GM19372 (cell line): ENCODE measurements around the gene AEN.

Experiments used
- ATAC-seq: cut with Tn5 transposase; IDR thresholded peaks from one replicate; pipeline ENCODE4 v1.9.1; 2021; ENCODE audit warnings: mild to moderate bottlenecking, low read depth, moderate library complexity; ENCODE audit not compliant: unreplicated experiment

Gene AEN, protein sequence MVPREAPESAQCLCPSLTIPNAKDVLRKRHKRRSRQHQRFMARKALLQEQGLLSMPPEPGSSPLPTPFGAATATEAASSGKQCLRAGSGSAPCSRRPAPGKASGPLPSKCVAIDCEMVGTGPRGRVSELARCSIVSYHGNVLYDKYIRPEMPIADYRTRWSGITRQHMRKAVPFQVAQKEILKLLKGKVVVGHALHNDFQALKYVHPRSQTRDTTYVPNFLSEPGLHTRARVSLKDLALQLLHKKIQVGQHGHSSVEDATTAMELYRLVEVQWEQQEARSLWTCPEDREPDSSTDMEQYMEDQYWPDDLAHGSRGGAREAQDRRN

DNA sequence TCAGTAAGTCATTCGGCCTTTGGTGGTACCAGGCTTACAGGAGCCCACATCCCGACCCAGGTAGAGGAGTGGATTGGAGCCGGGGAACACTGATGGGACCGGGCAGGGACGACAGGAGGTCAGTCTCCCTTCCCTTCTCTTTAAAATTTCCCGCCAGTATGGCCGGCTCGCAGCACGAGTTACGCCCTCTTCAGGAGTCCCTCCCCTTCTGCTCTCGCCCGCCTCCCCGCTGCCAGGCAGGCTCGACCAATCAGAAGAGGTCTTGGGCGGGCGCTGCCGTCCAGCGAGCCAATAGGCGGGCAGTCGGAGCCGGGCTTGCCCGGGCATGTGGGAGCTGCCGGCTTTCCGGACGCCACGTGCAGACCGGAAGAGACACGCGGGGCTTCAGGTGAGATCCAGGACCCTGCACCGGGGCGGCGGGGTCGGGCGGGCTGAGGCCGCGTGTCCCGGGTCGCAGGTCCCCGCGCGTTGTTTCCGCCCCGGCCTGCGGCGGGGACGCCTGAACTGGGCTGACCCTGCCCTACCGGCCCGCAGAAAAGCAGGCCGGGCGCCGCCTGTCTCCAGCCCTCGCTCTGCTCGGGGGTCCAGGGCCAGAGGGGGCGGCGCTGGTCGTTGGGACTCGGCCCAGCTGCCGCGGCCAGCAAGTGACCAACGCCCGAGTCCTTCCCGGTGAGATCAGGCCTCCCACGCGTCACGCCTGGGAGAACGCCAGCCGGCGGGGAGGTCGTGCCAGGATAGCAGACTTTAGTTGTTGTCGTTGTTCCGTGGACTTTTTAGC, at the start of gene AEN:
AEN (plus strand) TSS at position 346 of the 778 bp plus-strand sequence. CDS start 4,870 bp downstream, outside the sequence.
- peak; percentile 96 for ATAC-seq

DNA sequence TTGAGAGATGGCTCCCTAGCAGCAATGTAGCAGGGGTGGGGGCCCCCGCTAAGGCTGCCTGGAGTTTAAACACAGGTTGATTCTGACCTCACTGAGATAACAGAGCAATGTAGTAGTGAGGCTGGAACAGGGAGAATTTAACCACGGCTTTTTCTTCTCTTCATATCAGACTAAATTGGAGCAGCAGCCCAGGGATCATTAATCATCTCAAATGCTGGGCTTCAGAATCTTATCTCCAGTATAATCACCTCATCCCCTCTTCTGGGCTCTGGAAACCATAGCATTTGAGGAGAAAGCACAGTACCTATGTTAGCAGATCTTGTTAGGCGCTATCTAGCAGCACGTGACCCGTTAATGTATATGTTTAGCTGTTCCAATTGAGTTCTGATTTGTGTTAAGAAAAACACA, 49.3 kb upstream of the AEN start:
- ATAC-seq, result no peak

DNA sequence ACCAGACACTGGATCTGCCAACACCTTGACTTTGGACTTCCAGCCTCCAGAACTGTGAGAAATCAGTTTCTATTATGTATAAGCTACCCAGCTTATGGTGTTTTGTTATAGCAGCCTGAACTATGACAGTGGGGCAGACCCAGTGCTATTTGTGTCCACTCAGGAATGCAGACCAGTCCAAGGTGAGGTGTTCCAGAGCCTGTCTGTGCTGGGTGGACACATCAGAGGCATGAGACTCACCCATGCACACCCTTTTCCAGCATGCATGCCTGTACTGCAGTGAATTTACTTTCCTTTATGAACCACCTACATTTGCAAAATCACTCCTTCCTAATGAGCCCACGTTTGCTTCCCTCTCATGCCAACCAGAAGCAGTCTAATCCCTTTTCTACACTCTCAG, 47.1 kb upstream of the AEN start:
- no peak for ATAC-seq

DNA sequence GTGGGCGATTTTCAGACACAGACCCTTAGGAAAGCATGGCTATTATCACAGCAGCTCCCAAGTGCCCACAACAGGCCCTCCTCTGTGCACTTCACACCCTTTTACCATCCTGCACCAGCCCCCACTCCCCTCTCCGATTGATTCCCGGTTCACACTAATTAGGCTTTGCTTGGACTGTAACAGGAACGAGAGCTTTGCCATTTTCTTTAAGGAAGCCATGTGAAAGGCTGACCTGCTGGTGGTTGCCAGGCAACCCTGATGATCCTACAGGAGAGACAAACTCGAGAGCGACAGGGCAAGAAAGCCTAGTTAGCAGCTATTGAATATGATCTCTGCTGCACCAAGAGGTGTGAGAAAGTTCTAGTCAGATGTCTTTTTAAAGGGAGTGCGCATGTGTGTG, 46.5 kb upstream of the AEN start:
- no peak for ATAC-seq

DNA sequence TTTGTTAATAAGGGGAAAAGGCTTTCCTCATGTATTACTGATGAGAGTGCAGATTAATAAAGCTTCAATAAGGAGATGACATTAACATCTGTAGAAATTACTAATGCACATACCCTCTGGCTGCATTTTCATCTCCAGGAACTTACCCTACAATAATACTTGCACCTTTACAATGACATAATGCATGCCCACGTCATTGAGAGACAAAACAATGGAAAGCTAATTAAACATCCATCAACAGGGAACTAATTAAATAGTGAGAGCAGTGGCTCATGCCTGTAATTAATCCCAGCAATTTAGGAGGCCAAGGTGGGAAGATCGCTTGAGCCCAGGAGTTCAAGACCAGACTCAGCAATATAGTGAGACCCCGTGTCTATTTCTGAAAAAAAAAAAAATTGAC, 41.8 kb upstream of the AEN start:
- no peak for ATAC-seq

DNA sequence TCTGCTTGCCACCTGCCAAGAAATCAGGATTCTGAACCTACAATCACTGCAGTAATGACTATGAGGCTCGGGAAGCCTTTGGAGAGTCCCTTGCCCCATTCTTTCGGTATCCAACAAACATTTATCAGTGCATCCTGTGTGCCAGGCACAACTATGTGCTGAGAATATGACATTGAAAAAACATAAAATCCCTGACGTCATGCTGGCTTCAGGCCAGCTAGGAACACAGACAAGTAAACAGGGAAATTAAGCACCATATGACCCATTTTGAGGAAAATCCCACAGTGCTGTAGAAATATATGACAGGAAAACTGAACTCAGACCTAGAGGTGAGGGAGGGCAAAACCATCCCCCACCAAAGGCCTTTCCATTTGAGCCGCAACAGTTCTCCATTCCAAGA, 40.6 kb upstream of the AEN start:
- no peak for ATAC-seq

DNA sequence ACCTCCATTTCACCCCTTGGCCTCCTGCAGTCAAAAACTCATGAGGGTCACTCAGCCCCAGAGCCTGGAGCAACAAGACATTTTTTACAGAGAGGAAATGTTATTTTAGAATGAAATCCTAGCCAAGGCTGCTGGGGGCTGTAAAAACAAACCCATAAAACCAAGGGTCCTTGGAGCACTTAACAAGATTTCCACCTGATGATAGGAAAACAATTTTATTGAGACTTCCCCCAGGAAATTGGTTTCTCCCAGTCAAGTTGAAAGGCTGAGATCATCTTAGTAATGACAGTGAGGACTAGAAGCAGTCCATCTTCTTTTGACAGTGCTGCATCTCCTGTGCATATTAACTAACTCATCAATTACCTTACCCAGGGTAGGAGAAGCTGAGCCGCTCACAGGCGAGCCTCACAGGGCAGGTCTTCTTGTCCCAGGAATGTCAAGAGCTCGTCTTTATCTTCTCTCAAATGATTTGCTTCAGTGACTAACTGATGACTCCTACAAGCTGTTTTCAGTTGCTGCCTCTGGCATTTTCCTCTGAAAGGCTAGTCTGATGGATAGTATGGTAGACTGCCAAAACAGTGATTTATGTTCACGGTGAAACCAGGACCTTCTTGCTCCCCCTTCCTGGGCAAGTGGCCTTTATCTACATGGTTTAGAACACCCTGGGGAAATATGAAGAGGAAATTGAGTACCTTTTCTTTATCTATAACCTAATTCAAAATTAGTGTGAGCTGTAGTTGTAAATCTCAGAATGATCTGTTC, 34.6 kb upstream of the AEN start:
- ATAC-seq, result no peak

DNA sequence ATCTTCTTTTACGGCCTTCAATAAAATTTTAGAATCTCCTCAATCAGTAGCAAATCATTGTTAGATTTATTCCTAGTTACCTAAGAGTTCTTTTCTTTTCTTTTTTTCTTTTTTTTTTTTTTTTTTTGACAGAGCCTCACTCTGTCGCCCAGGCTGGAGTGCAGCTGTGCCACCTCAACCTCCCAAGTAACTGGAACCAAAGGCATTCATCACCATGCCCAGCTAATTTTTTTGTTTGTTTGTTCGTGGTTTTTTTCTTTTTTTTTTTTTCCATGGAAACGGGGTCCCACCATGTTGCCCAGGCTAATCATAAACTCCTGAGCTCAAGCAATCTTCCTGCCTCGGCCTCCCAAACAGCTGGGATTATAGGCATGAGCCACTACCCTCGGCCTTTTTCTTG, 30.4 kb upstream of the AEN start:
- no peak for ATAC-seq

DNA sequence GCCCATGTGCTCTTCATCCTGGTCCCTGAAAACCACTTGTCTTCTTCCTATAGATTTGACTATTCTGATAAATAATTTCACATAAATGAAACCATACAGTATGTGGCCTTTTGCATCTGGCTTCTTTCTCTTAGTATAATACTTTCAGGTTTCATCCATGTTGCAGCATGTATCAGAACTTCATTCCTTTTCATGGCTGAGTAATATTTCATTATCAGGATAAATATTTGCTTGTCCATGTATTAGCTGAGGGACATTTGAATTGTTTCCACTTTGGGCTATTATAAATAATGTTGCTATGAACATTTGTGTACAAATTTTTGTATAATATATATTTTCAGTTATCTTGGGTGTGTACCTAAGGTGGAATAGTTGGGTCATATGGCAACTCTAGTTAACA, 29.8 kb upstream of the AEN start:
- no peak for ATAC-seq

DNA sequence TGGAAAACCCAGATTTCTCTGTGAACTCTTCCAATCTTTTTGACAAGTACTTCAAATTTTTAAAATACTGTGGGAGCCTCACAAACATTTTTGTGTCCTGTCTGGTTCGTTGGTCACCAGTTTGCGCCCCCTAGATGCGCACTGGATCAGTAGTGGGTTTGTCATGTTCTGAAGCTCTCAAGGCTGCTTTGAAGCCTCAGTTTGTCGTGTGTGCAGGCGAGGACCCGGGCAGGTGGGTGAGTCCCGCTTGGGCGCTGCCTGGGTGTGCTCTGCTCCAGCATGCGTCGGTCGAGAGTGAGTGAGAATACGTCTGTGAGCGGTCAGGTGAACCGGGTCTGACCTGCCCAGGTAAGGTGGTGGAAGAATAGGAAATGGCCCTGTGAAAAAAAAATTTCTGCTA, 17.3 kb upstream of the AEN start:
- ATAC-seq, result no peak

DNA sequence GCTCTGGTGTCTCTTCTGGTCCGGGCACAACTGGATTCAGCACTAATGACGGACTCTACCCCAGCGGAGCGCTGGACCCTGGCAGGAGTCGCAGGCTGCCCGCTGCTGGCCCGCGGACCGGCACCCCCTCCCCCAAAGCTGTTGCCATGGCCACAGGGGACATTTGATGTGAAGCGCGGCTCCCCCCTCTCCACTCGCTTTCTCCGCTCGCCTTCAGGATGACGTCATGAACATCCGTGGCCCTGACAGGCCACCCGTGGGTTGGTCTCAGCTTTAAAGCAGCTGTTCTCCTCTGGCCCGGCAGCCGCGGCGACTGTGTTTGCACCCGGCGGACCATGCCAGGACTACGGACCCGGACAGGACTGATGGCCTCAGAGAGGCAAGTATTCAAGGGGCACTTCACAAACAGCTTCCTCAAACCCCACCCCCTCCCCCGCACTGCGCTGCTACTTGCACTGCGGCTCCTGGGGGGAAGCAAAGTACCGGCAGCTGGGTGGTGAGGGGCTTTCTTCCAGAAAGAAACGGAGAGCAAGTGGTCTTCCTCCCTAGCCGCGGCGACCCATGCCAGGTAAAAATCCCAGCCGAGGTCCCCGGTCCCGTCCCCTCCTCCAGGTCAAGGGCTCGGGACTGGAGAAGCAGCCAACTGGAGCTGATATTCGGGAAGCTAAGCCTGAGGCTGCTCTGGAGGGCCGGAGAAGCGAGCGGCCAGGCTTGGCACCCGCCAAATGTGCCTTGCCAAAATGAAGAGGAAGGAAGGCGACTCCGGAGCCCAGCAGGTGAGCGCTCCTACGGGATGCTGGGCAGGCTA, 16.6 kb upstream of the AEN start:
- ATAC-seq, result no peak

DNA sequence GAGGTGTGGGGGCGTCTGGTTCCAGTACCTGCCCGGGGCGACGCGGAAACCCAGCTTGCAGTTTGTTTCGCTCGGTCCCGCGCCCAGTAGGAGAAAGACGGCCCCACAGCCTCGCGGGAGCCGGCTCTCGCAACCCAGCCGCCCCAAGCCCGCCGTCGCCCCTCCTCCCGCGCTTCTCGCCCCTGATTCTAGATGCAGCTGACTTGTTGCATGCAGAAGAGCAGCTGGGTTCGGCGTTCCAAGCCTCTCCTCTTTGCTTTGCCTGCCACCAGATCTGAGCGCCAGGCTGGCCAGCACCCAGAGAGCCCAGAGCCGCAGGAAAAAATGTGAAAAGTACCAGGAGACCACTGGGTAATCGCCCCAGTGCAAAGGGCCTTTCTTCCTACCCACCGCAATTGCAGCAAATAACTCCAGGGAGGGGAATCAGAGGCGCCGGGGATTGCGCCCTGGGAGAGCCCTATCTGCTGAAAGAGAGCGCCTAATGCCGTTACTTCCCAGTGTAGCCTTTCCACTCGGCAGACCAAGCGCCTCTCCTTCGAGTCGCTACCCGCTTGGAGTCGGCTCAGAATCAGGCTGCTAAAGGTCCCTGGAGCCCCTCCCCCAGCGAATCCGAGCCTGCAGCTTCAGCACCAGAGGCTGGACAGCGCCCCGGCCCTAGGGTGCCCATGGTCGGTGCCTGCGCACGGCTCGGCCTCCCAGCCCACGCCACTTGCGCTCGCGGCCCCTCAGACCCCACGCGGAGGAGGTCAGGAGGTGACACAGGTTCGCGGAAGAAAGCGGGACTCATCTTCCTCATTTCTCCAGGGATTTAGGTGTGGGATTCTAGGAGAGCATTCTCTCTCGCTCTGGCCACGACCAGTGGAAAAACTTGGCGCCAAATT, 15.7 kb upstream of the AEN start:
- no peak for ATAC-seq

DNA sequence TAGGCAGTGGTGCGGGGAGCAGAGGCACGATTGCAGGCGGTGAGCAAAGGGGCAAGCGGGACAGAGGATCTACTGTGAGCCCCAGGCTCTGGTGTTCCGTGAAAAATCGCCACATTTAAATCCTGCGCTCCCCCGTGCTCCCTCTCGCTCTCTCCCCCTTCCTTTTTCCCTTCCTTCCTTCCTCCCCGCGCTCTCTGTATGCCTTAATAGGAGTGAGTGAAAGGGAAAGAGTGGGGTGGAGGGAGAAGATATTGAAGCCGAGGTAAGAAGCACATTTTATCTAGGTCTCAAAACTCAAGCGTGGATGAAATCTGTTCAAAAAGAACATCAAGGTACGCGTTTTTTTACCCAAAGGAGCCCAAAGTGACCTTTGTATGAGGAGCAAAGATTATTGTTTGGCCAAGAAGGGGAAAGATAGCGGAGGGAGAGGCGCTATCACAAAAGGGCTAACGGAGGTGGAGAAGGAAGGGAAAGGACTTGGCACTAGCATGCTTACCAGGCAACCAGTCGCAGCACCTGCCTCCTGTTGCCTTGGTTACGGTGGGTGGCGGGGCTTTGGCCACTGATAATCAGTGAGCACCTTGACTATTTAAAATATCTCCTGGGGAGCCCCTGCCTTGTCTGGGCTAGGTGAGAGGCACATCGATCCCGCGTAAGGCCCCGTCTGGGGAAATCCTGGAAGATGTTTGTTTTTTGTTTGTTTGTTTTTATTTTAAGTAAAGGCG, 14.9 kb upstream of the AEN start:
- ATAC-seq, result no peak

DNA sequence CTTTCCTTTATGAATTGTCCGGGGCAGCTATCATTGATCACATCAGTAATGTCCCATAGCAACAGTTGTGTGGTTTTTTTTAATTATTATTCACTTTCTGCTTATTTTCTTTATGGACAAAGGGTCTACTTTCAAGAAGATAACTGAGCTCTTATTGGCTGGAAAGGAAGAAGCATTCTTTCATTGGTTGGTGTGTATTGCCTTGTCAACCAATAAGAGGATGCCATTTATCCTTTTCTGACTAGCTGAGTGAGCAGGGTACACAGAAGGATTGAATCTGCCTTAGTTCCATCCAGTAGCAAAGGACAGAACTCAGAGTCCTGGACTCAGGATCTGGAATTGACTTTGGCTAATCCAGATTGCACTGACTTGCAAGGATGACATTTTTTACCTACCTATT, 13.2 kb upstream of the AEN start:
- ATAC-seq, result no peak

DNA sequence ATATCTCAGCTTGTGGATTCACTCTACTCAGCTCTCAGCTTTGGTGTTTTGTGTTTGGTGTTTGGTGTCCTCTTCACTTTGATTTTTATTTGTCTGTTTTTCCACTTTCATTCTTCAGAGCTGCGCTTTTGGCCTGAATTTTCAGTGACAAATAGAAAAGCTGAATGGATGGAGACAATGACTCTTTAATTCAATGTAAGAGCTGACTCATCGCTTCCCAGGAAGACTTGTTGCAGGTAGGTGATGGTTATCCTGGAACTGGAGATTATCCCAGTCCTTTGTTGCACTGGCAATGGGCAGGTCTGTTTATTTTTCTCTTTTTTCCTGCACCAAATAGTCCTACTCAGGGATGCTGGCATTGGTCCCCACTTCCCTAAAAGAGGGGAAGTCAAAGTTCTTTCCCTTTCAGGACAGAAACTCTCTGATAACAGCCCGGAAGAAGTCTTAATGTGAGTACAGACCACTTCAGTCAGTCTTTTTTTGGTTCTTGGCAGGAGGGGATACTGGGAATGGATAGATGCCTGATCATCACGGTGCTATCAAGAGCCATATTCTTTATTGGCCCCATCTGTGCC, 12.4 kb upstream of the AEN start:
- no peak for ATAC-seq

DNA sequence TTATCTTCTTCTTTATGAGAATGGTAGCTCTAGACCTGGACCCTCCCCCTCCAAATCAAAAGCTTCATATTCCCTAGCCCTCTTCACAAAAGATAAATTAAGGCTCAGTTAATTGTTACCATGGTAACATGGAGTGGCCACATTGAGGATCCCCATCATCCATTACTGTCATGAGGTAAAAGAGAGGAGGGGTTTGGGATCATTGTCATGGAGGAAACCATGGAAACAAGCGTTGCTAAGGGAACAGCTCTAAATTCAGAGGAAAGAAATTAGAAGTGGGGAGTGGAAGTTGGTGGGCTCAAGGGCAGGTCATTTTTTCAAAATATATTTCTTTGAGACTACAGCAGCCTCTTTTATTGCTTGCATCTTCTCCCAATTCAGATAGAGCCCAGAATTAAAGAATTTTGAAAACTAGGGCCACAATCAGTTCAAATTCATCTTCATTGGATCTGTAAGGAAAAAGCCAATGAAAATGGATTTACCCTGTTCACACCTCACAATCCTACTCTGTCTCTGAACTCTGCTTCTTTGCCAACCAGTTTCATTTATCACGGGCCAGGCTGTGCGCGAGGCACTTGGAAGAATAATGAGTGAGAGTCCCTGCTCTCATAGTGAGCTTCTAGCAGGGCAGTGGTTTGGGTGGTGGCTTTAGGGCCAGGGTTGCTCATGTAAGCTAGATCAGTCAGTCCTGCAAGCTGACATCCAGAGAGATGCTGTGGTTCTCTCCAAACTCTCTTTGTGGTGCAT, 11.6 kb upstream of the AEN start:
- ATAC-seq, result no peak

DNA sequence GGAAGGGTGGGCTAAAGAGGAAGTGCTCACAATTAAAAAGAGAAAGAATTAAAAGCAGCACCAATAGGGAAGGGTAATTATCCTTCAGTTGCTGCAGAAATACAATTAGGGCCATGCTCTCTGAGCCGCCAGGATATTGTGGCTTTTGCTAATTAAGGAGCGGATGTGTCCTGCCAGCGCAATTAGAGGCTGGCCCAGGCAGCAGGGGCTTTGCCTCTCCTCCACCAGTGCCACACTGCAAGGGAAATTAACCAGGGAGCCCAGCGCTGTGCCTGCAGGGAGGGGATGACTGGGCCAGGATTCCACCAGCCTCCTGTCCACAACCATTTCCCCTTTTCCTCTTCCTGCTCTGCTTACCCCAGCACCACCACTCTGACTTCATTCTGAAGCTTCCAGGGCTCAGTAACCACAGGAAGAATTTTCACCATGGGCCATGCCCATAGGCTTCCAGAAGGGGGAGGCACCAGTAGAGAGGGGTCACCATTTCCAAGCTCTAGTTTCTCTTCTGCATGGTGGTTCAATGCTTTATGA, 10.4 kb upstream of the AEN start:
- no peak for ATAC-seq
